Neural cell (in vitro differentiated cells): ENCODE data around the gene RBMS3. TPM values are rescaled to one million over a fixed set of nuclear protein-coding genes. Genes with fewer than 3 reads are reported as not detected.
"Not testable (repeated sequence)": the region's sequence is repeated elsewhere in the genome, so short reads cannot be mapped to it uniquely, and the experiment has no call there.

Experiments used
- H2AFZ ChIP-seq: fragments of 200-600, 300-800 bp; sonication (generic), shearing (Covaris generic); 2 replicates; pipeline ENCODE4 v1.6.0; 2014; ENCODE audit warnings: low read depth, mild to moderate bottlenecking, antibody characterized with exemption, low read length, moderate library complexity
- H3F3A ChIP-seq: fragments of 200-600 bp; shearing (Covaris generic); 2 replicates; pipeline ENCODE4 v1.6.1; 2016; ENCODE audit warnings: mild to moderate bottlenecking, moderate library complexity, mixed read lengths, antibody characterized with exemption, low read length; ENCODE audit not compliant: insufficient read depth, poor library complexity, severe bottlenecking
- H3K27ac ChIP-seq: fragments of 200-600, 300-800 bp; sonication (generic), shearing (Covaris generic); 2 replicates; pipeline ENCODE4 v1.5.1; 2014; ENCODE audit warnings: mild to moderate bottlenecking, low read length, moderate library complexity
- H3K27me3 ChIP-seq: fragments of 300-800, 200-600 bp; sonication (generic), shearing (Covaris generic); 2 replicates; pipeline ENCODE4 v1.6.0; 2014; ENCODE audit warnings: mild to moderate bottlenecking, low read depth, low read length, moderate library complexity; ENCODE audit not compliant: insufficient read depth
- H3K36me3 ChIP-seq: fragments of 300-800, 200-600 bp; sonication (generic), shearing (Covaris generic); 2 replicates; pipeline ENCODE4 v1.5.1; 2014; ENCODE audit warnings: mild to moderate bottlenecking, antibody characterized with exemption, low read length, moderate library complexity; ENCODE audit not compliant: insufficient read depth
- H3K4me2 ChIP-seq: fragments of 300-800, 200-600 bp; sonication (generic), shearing (Covaris generic); 2 replicates; pipeline ENCODE4 v1.6.0; 2014; ENCODE audit warnings: mild to moderate bottlenecking, low read length
- H3K4me3 ChIP-seq: fragments of 300-800, 200-600 bp; sonication (generic), shearing (Covaris generic); 2 replicates; pipeline ENCODE4 v1.5.1; 2014; ENCODE audit warnings: mild to moderate bottlenecking, low read length, moderate library complexity
- H3K79me2 ChIP-seq: fragments of 200-600 bp; shearing (Covaris generic); replicated peaks from 2 replicates; pipeline ENCODE4 v1.6.0; 2014; ENCODE audit warnings: mild to moderate bottlenecking, low read length, moderate library complexity; ENCODE audit not compliant: insufficient read depth
- H3K9ac ChIP-seq: fragments of 300-800, 200-600 bp; sonication (generic), shearing (Covaris generic); 2 replicates; pipeline ENCODE4 v1.6.1; 2016; ENCODE audit warnings: mild to moderate bottlenecking, low read length, mixed read lengths
- H3K9me2 ChIP-seq: fragments of 200-600 bp; shearing (Covaris generic); 2 replicates; pipeline ENCODE4 v1.6.1; 2016; ENCODE audit warnings: mild to moderate bottlenecking, low read length, mixed read lengths; ENCODE audit not compliant: insufficient read depth
- H3K9me3 ChIP-seq: fragments of 200-600, 300-800 bp; sonication (generic), shearing (Covaris generic); 2 replicates; pipeline ENCODE4 v1.6.1; 2016; ENCODE audit warnings: mild to moderate bottlenecking, mixed run types, low read length, moderate library complexity, mixed read lengths
- H4K20me1 ChIP-seq: fragments of 200-600 bp; shearing (Covaris generic); 2 replicates; pipeline ENCODE4 v1.6.1; 2016; ENCODE audit warnings: mild to moderate bottlenecking, mixed run types; ENCODE audit not compliant: insufficient read depth
- EP300 ChIP-seq: fragments of 450-650 bp; conservative IDR thresholded peaks from 2 replicates; pipeline ENCODE4 v1.6.1; 2014; ENCODE audit warnings: antibody characterized with exemption, mild to moderate bottlenecking, moderate library complexity; ENCODE audit not compliant: poor library complexity, severe bottlenecking
- EZH2 ChIP-seq: fragments of 200-600, 300-800 bp; shearing (Covaris generic), sonication (generic); IDR thresholded peaks from 2 replicates; pipeline ENCODE4 v1.6.1; 2014; ENCODE audit warnings: antibody characterized with exemption, low read length, borderline replicate concordance, mild to moderate bottlenecking; ENCODE audit not compliant: insufficient read depth, poor library complexity, severe bottlenecking
- MXI1 ChIP-seq: fragments of 450-650 bp; conservative IDR thresholded peaks from 2 replicates; pipeline ENCODE4 v1.6.1; 2014; ENCODE audit warnings: antibody characterized with exemption, mild to moderate bottlenecking; ENCODE audit not compliant: poor library complexity, severe bottlenecking
- POLR2AphosphoS5 ChIP-seq: IDR thresholded peaks from 2 replicates; pipeline ENCODE4 v1.6.1; 2012
- RAD21 ChIP-seq: fragments of 450-650 bp; conservative IDR thresholded peaks from 2 replicates; pipeline ENCODE4 v1.6.1; 2014; ENCODE audit warnings: antibody characterized with exemption, mild to moderate bottlenecking, moderate library complexity
- SMC3 ChIP-seq: fragments of 450-650 bp; conservative IDR thresholded peaks from 2 replicates; pipeline ENCODE4 v1.6.1; 2014; ENCODE audit warnings: antibody characterized with exemption, mild to moderate bottlenecking, moderate library complexity; ENCODE audit not compliant: poor library complexity
- TAF1 ChIP-seq: IDR thresholded peaks from 2 replicates; pipeline ENCODE4 v1.6.1; 2012; ENCODE audit warnings: low read depth
- polyA plus RNA-seq: library from polyadenylated mRNA; depleted of rRNA; stranded (reverse); fragments of >200 nt; gene quantifications from 2 replicates; pipeline ENCODE4 v1.2.3, GENCODE V29; 2014
- TF ChIP-seq, protein P1 (sequence below): fragments of 450-650 bp; IDR thresholded peaks from 2 replicates; pipeline ENCODE4 v1.5.1; 2014; ENCODE audit warnings: antibody characterized with exemption, mild to moderate bottlenecking, moderate library complexity; ENCODE audit not compliant: poor library complexity, severe bottlenecking
- TF ChIP-seq, protein P2 (sequence below): IDR thresholded peaks from 2 replicates; pipeline ENCODE4 v1.6.1; 2012; ENCODE audit warnings: borderline replicate concordance

Gene RBMS3
- polyA plus RNA-seq, 1 donor from 2014 or later: 0.53 TPM

DNA sequence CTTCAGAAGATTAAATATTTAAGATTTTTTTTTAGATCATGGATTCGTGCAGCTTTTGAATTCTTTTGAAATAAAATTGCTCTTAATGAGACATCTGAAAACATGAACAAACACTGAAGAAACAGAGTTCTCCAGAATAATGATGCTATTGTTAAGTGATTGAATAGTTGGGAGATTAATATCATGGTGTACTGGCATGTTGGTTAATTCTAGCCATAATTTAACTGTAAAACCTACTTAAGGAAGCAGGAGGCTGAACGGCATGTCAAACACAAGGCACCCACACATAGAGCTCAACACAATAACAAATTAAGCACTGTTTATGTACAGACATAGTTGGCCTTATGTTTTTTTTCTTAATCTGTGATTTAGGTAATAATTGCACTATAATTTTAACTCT lies 185.6 kb downstream of the RBMS3 start:
- Histone ChIP-seq H2AFZ (no peak overlapping the region), H3K27me3 (no peaks in the 10 kb centered on the region), H3K9me3 (no peaks in the 10 kb centered on the region), H3K9me2 (no peaks in the 10 kb centered on the region), H3K9ac (no peak overlapping the region), H3F3A (no peaks in the 10 kb centered on the region), H3K4me2 (no peak overlapping the region), H3K27ac (no peak overlapping the region), H3K79me2 (no peaks in the 10 kb centered on the region), H3K4me3 (no peak overlapping the region), H3K36me3 (no peaks in the 10 kb centered on the region), H4K20me1 (no peaks in the 10 kb centered on the region)
- TF ChIP-seq EZH2 (no peak), RAD21 (no peak), POLR2AphosphoS5 (no peak), SMC3 (no peak), MXI1 (no peak), TAF1 (no peak), EP300 (no peak)
- TF ChIP-seq, protein P1, sequence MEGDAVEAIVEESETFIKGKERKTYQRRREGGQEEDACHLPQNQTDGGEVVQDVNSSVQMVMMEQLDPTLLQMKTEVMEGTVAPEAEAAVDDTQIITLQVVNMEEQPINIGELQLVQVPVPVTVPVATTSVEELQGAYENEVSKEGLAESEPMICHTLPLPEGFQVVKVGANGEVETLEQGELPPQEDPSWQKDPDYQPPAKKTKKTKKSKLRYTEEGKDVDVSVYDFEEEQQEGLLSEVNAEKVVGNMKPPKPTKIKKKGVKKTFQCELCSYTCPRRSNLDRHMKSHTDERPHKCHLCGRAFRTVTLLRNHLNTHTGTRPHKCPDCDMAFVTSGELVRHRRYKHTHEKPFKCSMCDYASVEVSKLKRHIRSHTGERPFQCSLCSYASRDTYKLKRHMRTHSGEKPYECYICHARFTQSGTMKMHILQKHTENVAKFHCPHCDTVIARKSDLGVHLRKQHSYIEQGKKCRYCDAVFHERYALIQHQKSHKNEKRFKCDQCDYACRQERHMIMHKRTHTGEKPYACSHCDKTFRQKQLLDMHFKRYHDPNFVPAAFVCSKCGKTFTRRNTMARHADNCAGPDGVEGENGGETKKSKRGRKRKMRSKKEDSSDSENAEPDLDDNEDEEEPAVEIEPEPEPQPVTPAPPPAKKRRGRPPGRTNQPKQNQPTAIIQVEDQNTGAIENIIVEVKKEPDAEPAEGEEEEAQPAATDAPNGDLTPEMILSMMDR: no peak
- TF ChIP-seq, protein P2, sequence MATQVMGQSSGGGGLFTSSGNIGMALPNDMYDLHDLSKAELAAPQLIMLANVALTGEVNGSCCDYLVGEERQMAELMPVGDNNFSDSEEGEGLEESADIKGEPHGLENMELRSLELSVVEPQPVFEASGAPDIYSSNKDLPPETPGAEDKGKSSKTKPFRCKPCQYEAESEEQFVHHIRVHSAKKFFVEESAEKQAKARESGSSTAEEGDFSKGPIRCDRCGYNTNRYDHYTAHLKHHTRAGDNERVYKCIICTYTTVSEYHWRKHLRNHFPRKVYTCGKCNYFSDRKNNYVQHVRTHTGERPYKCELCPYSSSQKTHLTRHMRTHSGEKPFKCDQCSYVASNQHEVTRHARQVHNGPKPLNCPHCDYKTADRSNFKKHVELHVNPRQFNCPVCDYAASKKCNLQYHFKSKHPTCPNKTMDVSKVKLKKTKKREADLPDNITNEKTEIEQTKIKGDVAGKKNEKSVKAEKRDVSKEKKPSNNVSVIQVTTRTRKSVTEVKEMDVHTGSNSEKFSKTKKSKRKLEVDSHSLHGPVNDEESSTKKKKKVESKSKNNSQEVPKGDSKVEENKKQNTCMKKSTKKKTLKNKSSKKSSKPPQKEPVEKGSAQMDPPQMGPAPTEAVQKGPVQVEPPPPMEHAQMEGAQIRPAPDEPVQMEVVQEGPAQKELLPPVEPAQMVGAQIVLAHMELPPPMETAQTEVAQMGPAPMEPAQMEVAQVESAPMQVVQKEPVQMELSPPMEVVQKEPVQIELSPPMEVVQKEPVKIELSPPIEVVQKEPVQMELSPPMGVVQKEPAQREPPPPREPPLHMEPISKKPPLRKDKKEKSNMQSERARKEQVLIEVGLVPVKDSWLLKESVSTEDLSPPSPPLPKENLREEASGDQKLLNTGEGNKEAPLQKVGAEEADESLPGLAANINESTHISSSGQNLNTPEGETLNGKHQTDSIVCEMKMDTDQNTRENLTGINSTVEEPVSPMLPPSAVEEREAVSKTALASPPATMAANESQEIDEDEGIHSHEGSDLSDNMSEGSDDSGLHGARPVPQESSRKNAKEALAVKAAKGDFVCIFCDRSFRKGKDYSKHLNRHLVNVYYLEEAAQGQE: no peak

DNA sequence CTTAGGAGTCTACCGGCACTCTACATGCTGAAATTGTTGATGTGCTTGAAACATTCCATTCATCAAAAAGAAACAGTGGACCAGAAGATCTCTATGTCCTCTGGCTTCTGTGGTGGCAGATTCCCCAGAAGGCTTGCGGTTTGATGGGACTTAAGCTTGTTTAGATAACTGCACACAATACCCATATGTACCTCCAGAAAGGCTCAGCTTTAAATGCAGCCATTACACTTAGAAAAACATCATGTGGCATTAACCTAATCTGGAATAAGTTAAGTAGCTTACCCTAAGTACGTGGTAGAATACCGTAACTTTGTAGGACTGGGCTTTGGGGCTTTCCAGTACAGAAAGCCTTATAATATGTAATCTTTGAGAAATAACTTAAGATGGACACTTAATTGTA lies 187.3 kb downstream of the RBMS3 start:
- H3K79me2 ChIP-seq: no peaks in the 10 kb centered on the region
- H3K27ac ChIP-seq: no peak overlapping the region
- H3K36me3 ChIP-seq: no peaks in the 10 kb centered on the region
- no peaks in the 10 kb centered on the region for H3K9me2 ChIP-seq
- H3F3A ChIP-seq: no peaks in the 10 kb centered on the region
- H3K4me3 ChIP-seq: no peak overlapping the region
- no peaks in the 10 kb centered on the region for H3K27me3 ChIP-seq
- H3K4me2 ChIP-seq: no peak overlapping the region
- H3K9me3 ChIP-seq: no peaks in the 10 kb centered on the region
- no peak overlapping the region for H3K9ac ChIP-seq
- no peaks in the 10 kb centered on the region for H4K20me1 ChIP-seq
- TF ChIP-seq SMC3: no peak
- TF ChIP-seq, protein P2: no peak
- no peak for TF ChIP-seq EP300
- TF ChIP-seq, protein P1: no peak
- no peak for TF ChIP-seq MXI1
- no peak for TF ChIP-seq EZH2
- no peak for TF ChIP-seq TAF1
- TF ChIP-seq POLR2AphosphoS5: no peak
- no peak for TF ChIP-seq RAD21
- H2AFZ ChIP-seq: no peak overlapping the region

DNA sequence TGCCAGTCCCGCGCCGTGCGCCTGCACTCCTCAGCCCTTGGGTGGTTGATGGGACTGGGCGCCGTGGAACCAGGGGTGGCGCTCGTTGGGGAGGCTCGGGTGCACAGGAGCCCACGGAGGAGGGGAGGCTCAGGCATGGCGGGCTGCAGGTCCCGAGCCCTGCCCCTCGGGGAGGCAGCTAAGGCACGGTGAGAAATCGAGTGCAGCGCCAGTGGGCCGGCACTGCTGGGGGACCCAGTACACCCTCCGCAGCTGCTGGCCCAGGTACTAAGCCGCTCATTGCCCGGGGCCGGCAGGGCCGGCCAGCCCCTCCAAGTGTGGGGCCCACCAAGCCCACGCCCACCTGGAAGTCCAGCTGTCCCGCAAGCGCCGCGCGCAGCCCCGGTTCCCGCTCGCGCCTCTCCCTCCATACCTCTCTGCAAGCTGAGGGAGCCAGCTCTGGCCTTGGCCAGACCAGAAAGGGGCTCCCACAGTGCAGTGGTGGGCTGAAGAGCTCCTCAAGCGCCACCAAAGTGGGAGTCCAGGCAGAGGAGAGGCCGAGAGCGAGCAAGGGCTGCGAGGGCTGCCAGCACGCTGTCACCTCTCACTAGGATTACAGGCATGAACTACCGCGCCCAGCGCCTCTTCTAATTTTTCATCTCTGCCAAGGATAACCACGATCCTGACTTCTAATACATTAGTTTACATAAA lies 192.8 kb downstream of the RBMS3 start:
- not testable (repeated sequence) for H3K36me3 ChIP-seq, H3K4me3 ChIP-seq, H3K79me2 ChIP-seq, H3K9me2 ChIP-seq, H3K4me2 ChIP-seq, H2AFZ ChIP-seq, H3K27ac ChIP-seq, H3F3A ChIP-seq, H3K9me3 ChIP-seq, H3K9ac ChIP-seq, H4K20me1 ChIP-seq, H3K27me3 ChIP-seq
